Hypothalamus (tissue), 51 donors: Measurements from ENCODE around the gene FFAR3.
"Not testable (repeated sequence)": the region's sequence is repeated elsewhere in the genome, so short reads cannot be mapped to it uniquely, and the experiment has no call there.

Source experiments
- DNase-seq, 51 donors: peaks; one replicate each; lab custom pipeline; 2025; lab: John Stamatoyannopoulos, UW

Gene FFAR3

DNA sequence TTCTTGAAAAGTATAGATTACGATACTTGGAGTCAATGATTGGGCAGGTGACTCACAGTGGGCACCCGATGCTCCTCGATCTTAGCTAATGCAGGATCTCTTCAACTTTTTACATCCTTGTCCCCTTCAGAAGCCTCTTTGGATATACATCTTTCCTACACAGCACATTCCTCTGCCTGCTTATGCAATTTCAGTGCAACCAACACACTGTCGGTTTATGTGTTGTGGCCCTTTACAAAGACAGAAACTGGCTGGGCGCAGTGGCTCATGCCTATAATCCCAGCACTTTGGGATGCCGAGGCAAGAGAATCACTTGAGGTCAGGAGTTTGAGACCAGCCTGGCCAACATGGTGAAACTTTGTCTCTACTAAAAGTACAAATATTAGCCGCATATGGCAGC lies 15.2 kb downstream of the FFAR3 start:
- no peak for DNase-seq

DNA sequence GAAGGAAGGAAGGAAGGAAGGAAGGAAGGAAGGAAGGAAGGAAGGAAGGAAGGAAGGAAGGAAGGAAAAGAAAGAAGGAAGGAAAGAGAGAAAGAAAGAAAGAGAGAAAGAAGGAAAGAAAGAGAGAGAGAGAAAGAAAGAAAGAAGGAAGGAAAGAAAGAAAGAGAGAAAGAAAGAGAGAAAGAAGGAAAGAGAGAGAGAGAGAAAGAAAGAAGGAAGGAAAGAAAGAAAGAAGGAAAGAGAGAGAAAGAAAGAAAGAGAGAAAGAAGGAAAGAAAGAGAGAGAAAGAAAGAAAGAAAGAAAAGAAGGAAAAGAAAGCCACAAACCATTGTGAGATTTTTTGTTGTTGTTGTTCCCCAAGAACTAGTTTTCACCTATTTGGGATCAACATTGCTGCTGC lies 15.8 kb downstream of the FFAR3 start:
- not testable (repeated sequence) for DNase-seq

DNA sequence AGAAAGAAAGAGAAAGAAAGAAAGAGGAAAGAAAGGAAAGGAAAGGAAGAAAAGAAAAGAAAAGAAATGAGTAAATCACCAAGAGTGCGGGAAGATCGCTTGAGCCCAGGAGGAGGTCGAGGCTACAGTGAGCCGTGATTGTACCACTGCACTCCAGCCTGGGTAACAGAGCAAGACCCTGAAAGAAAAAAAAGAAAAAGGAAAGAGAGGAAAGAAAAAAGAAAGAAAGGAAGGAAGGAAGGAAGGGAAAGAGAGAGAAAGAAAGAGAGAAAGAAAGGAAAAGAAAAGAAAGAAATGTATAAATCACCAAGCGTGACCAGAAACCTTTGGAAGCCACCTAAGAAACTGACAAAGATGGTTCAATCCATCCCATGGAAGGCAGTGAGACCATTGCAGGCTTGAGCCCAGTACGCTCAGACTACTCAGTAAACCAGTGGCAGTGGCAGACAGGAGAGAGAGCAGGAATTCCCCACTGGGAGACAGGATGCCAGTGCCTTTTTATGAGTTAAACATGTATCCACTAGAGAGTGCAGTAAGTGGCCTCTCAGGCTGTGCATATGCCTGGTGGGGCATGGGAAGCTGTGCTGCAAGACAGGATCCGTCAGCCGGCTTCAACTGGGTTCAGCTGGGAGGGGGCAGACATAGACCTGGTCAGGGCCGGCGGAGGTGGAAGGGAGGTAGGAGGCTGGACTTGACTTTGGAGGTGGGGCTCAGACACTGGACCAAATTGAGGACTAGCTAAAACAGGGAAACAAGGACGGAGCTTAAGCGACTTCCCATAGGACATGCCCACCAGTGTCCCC lies 17.4 kb downstream of the FFAR3 start:
- DNase-seq: no peak

DNA sequence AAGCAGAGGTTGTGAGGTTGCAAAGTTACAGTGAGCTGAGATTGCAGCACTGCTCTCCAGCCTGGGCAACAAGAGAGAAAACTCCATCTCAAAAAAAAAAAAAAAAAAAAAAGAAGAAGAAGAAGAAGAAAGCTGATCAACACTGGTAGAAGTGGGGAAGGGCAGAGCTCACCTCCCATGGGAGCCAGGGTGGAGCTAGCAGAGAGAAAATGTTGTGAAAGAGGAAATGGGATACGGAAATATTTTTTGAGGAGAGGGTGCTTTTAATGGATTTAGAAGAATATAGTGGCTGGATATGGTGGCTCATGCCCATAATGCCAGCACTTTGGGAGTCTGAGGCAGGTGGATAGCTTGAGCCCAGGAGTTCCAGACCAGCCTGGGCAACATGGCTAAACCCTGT lies 19.4 kb downstream of the FFAR3 start:
- DNase-seq: no peak

DNA sequence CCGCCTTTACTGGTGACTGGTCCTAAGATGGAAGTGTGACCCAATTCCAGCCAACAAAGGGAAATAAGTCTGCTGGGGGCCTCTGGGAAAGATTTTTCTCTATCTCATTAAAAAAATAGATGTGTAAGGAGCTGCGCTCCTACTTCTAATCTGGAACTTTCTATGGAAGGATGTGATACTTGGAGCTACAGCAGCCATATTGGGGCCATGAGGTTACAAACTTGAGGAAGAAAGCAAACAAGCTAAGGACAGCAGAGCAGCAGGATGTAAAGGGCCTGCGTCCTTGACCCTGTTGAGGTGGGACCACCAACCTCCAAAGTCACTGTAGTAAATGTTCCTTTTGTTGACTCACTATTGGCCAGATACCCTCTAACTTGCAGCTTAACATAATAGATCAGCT lies 20.1 kb downstream of the FFAR3 start:
- no peak for DNase-seq

DNA sequence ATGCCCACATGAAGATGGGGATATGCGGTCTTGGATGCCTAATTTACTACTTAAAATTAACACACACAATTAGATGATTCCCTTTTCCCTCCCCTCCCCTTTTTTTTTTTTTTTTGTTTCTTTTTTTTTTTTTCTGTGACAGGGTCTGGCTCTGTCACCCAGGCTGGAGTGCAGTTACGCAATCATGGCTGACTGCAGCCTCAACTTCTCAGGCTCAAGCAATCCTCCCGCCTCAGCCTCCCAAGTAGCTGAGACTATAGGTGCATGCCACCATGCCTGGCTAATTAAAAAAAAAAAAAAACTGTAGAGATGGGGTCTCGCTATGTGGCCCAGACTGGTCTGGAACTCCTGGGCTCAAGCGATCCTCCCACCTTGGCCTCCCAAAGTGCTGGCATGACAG lies 21.3 kb downstream of the FFAR3 start:
- DNase-seq: not testable (repeated sequence)

DNA sequence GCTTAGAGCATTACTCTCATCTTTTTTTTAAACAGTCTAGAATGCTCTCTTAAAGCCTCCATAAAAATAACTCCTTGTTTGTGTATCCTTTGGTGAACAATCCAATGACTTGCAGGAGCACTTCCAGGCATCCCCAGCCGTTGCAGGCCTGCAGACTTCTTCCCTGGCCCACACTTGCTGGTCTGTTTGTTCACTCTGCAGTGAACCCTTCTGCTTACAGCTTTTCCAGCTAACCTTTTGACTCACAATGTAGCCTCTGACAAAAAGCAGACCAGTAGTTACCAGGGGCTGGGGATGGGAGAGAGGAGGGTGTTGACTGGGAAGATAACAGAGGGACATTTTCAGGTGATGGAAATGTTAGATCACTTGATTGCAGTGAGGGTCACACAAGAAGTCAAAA lies 21.7 kb downstream of the FFAR3 start:
- no peak for DNase-seq

DNA sequence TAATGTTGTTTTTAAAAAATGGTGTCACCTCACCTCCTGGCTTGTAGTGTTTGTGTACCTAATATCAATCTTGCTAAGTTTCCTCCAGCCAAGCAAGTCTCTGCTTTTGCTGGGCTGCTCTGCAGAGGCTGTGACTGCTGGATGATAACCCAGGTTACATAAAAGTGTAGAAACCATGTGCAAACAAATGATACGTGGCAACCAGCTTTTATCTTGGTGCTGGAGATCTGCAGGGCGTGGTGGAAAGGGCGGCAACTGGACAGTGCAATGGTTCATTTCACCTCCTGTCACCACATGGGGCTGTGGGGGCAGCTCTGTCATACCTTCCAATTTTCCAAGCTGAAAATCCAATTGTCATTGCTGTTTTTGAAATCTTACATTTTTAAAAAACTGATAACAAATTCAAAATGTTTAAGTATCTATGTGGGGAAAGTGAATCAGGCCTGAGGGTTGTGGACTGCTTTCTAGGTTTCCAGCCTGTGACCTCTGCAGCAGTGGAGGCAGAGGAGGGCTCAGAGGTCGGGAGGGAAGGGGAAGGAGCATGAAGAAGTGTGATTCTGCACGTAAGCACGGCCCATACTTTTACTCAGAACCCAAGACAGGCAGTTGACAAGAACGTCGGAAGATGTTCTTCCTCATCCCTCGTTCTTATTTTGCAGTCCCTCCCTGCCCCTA lies 22.3 kb downstream of the FFAR3 start:
- no peak for DNase-seq

DNA sequence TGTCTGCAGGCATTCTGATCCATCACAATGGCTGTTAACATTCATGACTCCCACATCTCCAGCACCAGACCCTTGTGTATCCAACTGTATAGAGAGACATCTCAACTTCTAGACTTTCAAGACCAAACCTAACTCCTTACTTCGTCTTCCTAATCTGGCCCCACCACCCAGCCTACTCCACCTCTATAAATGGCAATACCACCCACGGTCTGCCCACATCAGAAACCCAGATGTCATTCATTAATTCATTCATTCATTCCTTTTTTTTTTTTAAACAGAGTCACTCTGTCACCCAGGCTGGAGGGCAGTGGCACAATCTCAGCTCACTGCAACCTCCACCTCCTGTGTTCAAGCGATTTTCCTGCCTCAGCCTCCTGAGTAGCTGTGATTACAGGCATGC lies 23.1 kb downstream of the FFAR3 start:
- DNase-seq: no peak

DNA sequence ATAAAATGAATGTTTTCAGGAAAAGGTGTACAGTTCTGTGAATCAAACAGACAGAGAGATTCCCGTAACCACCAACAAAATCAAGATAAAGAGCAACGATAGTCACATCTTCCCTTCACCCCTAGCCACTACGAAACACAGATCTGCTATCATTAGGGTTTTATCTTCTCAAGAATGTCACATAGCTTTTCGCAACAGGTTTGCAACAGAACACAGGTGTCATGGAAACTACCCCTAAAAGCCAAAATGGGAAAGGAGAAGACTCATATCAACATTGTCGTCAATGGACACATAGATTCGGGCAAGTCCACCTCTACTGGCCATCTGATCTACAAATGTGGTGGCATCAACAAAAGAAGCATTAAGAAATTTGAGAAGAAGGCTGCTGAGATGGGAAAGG lies 23.7 kb downstream of the FFAR3 start:
- DNase-seq: no peak

DNA sequence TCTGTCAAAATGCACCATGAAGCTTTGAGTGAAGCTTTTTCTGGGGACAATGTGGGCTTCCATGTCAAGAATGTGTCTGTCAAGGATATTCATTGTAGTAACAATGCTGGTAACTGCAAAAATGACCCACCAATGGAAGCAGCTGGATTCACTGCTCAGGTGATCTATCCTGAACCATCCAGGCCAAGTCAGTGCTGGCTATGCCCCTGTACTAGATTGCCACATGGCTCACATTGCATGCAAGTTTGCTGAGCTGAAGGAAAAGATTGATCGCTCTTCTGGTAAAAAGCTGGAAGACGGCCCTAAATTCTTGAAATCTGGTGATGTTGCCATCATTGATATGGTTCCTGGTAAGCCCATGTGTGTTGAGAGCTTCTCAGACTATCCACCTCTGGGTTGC lies 25.3 kb downstream of the FFAR3 start:
- DNase-seq: no peak

DNA sequence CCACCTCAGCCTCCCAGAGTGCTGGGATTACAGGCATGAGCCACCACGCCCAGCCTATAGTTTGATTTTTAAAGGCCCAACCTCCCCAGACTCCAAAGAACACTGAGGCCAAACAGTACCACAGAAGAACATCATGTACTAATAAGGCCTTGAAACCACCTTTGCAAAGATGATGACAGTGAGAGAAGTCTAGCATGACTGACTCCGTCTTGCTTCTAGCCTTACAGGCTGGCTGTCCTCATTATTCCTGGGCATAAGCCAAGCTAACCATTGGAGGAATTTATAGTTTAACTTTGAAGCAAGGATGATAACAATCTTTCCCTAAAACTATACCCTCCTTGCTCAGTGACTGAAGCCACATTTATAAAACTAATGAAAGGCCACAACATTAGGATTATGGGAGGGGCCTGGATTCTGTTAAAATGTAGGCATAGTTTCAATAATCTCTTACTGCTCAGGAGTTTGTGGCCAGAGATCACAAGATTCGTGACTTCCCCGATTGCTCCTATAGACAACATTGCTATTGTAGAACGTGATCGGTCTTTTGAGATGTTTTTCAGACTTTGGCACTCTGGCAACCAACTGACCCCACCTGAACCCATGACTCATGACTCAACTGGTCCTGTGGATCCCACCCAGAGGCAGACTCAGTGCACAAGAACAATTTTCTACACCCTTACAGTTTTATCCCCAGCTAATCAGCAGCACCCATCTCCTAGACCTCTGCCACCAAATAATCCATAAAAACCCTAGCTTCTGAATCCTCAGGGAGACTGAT lies 30.2 kb downstream of the FFAR3 start:
- no peak for DNase-seq

DNA sequence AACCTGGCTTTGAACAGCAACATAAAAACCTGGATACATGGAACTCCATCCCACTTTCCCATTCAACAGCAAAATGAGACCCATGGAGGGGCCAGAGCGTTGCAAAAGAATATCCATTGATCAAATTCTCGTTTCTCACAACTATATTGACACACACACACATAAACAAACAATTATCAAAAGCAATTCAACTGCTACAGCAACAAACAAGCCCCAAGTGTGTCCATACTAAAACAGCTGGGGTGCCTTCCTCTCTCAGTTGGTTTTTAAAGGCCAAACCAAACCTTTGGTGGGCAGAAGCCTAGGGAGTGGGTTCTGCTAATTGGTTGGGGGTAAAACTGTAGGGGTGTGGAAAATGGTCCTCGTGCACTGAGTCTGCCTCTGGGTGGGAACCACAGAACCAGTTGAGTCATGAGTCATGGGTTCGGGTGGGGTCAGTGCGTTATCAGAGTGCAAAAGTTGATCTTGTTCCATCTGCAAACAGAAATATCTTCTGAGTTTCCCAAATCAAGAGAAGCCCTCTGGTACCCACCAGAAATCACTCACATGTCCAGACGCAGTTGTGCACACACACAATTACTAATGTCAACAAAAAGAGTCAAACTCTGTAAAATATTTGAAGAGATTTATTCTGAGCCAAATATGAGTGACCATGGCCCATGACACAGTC lies 31.1 kb downstream of the FFAR3 start:
- no peak for DNase-seq

DNA sequence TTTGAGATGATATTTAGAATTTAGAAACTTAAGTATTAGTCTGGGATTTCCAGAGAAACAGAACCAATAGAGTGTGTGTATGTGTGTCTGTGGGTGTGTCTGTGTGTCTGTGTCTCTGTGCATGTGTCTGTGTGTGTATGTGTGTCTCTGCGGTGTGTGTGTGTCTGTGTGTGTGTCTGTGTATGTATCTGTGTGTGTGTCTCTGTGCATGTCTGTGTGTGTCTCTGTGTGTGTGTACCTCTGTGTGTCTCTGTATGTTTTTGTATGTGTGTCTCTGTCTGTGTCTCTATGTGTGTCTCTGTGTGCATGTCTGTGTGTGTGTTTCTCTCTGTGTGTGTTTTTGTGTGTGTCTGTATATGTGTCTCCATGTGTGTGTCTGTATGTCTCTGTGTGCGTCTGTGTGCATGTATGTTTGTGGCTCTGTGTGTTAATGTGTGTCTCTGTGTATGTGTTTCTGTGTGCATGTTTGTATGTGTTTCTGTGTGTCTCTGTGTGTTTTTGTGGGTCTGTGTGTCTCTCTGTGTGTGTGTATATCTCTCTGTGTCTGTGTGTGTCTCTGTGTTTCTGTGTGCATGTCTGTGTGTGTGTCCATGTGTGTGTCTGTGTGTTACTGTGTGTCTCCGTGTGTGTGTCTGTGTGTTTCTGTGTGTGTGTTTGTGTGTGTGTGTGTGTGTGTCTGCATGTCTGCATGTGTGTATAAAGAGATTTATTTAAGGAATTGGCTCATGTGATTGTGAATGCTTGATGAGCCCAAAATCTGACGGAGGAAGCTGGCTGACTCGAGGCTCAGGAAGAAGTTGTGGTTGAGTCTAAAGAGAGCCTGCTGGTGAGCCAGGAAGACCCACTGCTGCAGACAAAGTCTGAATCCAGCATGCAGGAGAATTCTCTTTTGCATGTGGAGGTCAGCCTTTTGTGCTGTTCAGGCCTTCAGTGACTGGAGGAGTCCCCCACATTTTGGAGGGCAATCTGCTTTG lies 34.8 kb downstream of the FFAR3 start:
- DNase-seq: no peak

DNA sequence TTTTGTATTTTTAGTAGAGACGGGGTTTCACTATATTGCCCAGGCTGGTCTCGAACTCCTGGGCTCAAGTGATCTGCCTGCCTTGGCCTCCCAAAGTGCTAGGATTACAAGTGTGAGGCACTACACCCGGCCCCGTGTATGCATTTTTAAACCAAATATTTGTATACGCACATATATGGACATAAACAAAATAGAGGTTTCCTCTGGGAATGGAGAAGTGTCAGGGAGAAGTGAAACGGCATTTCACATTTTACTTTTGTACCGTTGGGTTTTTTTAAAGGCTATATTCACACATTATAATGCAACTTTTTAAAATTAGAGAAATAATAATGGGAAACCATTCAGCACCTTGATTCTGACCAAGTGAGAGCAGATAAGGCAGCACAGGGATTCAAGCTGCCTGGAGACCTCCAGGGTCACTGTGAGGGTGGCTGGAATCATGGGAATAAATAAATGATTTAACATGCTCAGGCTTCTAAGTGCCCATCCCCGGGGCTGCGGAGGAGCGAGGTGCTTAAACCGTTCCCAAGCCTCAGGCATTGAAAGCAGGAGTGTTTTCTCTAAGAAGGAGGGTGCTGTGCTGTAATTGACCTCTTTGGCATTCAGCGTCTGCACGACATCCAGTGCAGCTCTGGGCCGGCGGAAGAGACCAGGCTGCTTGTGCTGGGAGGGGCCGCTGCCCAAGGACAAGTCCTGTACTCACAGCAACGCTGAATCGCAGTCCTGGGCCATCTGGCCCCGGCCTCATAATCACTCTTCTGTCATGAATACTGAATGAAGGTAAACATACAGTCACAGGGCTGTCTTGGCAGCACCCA lies 37.3 kb downstream of the FFAR3 start:
- DNase-seq: peak in 18 of 51 donors; percentile 1 to 35 (median 9)

DNA sequence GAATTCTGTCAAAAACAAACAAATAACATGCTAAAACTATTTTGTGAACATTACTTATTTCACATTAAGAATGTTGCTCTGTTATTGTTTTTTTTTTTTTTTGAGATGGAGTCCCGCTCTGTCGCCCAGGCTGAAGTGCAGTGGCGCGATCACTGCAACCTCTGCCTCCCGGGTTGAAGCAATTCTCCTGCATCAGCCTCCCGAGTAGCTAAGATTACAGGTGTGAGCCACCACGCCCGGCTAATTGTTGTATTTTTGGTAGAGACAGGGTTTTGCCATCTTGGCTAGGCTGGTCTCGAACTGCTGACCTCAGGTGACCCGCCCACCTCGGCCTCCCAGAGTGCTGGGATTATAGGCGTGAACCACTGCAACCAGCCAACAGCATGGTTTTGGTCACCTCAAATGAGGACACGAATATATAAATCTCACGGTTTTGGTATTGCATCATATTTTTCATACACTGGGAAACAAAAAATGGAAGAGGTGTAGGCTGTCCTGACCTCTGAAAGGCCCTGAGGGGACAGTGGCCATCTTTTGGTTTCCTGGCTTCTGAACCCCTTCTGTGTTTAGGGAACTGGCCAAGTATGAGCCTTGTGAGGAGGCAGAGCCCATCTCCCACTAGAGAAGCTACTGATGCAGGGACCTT lies 38.1 kb downstream of the FFAR3 start:
- DNase-seq: no peak

DNA sequence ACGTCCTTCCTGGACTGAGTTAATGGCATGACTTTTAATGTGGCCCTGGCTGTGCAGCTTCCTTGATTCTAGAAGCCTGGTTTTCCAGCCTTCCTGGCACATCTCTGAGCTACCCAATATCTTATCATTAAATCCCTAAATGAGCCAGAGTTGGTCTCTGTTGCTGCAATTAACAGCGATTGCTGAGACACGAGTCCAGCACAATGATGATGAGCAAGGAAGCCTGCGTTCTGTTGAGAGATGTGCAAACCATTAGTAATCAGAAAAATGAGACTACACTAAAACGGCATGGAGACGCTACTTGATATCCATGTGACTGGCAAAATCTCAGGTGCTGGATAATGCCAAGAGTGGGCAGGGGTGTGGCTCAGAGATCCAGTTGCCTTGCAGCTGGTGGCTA lies 38.8 kb downstream of the FFAR3 start:
- DNase-seq: no peak

DNA sequence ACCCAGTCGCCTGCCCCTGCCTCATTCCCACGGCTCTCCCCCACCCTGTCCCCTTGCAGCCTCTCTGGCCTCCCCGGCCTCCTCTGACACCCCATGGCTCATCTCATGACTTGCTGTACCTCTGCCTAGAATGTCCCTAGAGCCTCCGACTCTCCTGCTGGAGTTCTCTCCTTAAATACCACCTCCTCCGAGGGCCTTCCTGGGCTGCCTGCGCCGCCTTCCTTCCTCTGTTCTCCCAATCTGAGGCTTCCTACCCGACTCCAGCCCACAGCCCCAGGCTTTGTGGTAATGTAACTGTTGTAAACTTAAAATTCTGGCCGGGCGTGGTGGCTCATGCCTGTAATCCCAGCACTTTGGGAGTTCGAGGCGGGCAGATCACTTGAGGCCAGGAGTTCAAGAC lies 40.3 kb downstream of the FFAR3 start:
- DNase-seq: no peak

DNA sequence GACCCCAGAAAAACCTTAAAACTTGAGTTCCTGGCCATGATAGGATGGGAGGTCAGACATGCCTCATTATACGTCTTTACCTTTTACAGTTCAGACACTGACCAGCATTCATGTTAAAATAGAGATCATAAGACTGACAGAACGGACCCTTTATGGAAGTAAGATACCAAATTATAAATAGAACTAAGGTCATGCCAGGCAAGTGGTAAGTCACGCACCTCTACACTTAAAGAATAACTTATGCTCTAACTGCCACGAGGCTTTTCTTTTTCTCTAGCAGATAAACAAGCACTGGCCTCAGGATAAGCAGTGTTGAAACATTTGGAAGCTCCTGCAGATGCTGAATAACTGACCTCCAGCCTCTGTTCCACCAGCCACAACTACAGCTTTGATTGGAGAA lies 41.0 kb downstream of the FFAR3 start:
- DNase-seq: no peak
